HuH-7.5 (cell line): ENCODE data around the gene SDF4.

Source experiments
- DNase-seq: peaks from one replicate; pipeline ENCODE4 v3.0.0; 2011; ENCODE audit warnings: low spot score

The SDF4 gene

DNA sequence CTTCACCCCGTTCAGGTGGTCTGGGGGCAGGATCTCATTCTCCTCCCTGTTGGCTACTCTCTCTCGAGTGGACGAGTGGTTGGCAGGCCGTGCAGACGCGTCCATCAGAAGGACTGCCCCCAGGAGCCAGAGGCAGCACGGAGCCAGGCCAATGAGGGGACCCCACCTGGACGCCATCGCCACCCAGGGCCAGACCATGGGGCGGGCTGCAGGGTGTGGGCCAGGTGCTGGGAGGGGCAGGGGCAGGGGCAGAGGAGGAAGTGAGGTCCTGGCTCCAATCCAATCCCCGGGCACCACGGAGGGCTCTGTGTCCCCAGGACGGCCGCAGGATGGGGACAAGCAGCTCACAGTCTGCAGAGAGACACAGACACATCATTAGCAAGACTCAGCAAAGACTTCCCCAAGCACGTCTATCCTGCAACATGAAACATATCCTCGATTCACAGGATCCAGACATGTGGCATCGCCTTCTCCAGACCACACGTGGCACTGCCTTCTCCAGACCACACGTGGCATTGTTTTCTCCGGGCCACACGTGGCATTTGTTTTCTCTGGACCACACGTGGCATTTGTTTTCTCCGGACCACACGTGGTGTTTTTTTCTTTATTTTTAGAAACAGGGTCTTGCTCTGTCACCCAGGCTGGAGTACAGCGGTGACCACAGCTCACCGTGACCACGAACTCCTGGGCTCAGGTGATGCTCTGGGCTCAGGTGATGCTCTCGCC lies 3.0 kb downstream of the SDF4 start:
- no peak for DNase-seq

DNA sequence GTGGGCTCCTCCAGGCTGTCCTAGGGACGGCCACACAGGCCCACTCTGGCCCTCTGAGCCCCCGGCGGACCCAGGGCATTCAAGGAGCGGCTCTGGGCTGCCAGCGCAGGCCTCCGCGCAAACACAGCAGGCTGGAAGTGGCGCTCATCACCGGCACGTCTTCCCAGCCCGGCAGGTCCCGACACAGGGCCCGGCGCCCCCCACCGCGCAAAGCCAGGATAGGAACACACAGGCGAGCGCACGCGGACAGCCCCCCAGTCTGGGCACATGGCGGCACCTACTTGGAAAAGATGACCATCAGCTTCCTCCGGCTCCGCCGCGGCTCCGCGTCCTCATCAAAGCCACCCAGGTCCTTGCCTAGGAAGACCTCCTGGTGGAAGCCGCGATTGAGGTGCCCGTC lies 3.6 kb downstream of the SDF4 start:
- no peak for DNase-seq

DNA sequence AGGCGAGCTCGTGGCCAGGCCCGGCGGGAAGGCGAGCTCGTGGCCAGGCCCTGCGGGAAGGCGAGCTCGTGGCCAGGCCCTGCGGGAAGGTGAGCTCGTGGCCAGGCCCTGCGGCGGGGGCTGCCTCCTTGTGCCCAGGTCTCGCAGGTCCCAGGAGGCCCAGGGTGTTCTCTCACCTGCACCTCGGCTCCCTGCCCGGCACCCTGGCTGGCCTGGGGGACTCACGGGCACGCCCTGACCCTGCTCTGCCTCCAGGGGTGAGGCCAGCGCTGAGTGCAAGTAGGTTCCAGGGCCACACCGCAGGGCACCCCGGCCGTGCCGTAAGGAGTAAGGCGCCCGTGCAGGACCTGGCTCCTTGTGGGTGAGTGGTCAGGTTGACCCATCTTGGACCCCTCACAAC lies 4.4 kb downstream of the SDF4 start:
- DNase-seq, result no peak

DNA sequence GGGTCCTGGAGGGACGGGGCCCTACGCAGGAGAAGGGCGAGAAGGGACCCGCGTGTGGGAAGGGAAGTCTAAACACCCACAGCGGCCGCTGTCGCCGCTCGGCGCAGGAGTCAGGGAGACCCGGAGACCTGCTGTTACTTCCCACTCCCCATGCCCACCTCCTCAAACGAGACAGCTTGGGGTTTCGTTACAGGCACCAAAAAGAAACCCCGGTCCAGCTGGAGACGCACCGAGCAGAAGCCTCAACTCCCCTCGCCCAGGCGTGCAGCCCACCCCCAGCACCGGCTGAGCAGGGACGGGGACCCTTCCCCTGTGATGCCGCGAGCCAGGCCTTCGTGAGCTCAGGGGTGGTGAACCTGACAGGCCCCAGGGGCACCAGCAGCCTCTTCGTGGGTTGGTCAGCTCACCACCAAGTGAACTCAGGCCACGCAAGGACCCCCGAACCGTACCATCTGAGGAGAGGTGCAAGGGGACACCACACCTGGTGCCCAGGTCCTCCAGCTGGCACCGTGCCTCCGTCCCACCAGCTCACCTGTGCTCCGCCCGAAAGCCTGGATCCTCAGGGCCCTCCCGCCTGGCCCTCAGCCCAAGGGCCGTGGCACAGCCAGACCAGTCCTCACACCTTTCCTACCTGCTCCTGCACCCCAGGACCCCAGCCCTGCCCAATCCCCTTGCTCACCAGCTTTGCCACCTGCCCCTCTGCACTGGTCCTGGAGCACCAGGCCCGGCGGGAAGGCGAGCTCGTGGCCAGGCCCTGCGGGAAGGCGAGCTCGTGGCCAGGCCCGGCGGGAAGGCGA lies 5.0 kb downstream of the SDF4 start:
- no peak for DNase-seq

DNA sequence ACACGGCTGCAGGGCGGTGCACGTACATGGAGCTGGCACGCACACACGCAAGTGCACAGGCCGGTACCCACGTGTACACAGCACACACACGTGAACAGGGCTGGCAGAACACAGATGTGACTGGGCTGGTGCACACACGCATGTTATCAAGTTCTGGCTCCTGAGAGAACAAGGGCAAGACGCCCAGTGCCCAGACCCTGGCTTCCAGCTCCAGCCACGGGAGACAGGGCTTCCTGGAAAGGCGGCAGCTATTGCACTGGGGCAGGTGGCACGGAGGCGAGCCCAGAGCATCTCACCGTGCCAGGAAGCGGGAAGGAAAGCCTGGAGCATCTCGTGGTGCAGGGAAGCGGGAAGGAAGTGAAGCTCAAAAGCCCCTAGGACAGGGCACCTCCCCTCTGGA lies 5.9 kb downstream of the SDF4 start:
- DNase-seq, result no peak

DNA sequence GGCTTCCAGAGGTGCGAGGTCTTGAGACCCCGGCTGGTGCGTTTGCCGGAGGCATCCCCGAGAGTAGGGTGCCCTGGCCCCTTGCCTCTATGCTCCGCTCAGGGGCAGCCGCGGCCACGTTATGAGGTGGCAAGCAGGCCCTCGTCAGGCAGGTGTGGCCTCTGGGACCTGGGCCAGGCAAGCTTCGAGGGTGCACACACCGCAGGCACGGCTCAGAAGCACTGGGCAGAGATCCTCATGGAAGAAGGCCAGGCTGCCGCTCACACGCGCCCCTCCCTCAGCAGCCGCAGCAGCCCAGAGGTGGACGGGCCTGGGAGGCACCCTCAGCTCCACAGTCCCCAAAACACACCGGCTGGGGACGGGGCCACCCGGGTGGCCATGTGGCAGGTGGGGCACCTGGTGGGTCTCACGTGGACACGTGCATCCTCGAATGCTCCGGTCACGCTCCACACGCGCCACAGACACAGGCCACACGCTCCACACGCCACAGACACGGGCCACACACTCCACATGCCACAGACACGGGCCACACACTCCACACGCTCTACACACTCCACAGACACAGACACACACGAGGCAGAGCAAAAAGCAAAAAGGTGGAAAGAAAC lies 6.5 kb downstream of the SDF4 start:
- DNase-seq, result no peak

DNA sequence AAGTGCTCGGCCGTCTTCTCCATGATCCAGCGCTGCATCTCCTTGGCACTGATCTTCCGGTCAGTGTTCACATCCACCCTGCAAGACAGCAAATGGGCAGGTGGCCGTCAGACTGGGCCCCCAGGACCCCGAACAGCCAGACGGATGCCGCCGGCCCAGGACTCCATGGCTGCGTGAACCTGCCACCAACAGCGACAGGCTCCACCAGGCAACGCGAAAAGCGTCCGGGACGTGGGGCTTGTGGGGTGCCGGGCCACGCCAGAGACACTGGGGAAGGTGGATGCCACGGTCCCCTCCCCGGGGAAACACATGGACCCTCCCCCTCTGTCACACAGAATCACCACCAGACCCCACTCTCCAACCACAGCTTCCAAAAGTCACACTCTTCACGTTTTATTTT lies 7.9 kb downstream of the SDF4 start:
- no peak for DNase-seq

DNA sequence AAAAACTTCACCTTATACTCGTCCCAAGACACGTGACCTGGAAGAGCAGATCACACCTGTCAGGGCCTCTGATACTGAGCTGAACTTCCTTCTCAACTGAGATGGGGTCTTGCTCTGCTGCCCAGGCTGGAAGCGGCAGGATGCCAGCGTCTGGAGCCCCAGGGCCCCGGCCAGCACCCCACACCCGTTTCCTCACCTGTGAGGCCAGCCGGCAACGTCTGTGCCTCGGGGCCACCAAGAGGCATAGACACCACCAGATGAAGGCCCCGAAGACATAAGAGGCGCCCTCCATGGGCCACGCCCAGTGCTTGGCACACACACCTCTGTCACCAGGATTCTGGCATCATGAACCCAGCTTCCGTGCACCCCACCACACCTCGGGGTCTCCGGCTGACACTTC lies 8.5 kb downstream of the SDF4 start:
- DNase-seq, result no peak

DNA sequence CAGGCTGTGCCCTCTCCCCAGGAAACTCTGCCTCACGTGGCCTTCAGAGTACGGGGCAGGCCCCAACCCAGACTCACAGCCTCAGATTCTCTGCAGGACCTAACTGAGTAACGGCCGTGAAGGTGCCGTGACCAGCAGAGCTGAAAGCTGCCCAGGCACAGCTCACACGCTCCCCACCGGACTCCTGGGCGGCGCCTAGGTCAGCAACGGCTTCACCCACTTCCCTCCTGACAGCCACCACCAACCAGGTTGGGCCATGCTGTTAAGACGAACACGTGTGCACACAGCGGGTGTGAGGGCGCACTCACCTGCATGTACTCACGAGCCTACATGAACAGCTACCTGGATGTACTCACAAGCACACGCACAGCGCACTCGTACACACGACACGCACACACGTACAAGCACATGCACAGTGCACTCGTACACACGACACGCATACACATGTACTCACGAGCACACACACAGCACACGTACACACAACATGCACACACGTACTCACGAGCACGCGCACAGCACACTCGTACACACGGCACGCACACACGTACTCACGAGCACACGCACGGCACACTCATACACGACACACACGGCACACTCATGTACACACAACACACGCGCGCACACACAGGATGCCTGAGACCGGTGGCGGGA lies 9.1 kb downstream of the SDF4 start:
- no peak for DNase-seq

DNA sequence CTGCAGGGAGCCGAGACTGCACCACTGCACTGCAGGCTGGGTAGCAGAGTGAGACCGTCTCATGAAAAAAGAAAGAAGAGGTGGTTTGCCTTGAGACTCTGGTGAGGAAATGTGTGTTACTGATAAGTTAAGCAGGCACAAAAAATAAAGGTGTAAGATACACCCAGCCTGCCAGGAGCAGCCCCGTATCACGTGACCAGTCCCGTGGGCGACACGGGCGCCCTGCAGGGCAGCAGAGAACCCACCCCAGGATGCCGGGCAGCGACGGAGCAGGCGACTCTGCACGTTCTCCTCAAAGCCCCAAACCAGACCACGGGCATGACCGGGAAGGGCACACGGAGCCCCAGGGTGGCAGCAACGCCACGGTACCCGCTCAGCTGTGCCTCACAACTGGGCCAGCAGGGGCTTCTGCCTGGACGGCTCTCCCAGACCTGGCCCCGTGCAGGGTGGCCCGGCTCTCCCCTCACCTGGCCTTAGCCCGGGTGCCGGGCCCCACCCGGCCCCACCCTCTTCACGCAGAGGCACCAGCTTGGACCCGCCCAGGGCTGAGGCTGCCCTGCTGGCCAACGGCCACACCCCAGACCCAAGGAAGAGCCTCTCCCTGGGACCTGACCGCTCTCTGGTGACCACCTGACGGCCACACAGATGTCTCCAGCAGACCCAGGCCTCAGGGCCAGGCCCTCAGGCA lies 9.8 kb downstream of the SDF4 start:
- DNase-seq, result no peak

DNA sequence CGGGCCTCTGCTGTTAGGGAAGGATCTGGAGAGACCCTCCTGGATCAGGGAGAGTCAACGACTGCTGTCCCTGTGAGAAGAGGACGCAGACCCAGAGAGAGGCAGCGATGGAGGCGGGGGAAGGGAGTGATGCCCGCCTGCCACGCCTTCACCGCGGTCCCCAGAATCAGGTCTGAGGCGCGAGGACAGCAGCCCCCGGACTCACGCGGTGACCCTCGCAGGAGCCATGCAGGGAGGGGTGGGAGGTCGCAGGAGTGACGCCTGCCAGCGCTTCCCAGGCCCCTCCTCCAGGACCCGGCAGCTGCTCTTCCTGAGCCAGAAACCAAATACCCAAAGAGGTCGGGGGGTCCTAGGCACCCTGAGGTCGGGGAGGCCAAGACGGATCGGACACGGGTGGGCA lies 11.6 kb downstream of the SDF4 start:
- DNase-seq, result no peak

DNA sequence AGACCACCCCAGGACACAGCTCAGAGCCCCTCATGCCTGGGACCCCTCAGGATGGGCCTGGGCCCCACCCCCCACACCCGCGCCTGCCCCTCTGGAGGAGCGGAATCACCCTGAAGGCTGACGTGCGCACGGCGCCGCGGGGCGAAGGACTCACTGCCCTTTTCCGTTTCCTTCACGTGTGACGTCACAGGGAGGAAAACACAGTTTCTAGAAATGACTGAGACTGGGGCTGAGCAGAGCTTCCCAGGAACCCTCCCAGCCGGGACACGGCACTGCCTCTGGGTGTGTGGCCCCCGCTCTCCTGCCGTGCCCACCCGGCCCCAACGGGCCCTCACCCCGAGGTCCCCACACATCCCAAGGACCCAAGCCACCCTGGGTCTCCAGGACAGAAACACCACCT lies 12.5 kb downstream of the SDF4 start:
- DNase-seq, result no peak

DNA sequence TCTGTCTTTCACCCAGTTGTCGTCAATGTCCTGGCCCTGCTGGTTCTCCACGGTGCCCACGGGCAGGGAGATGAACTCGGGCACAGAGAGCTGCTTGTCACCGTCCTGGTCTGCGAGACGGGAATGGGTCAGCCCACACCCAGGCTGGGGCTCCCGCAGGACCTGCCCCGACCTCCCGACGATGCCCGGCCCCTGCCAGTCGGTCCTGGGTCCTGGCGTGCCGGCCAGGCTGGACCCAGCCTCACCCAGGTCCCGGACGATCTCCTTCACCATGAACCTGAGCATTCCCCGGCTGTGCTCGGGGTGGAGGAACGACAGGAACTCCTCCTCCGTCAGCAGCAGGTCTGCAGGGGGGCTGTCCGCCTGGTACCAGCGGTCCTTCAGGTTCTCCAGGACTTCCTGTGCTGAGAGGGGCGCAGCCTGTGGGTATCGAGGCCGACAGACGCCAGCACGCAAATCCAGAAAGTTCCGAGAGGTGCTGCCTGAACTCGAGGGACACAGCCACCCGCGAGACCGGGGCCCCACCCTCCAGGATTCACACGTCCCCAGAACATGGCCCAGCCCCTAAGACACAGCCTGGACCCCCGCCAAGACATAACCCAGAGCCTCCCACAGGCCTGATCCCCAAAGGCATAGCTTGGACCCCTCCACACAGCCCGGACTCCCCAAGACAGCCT lies 13.1 kb downstream of the SDF4 start:
- no peak for DNase-seq

DNA sequence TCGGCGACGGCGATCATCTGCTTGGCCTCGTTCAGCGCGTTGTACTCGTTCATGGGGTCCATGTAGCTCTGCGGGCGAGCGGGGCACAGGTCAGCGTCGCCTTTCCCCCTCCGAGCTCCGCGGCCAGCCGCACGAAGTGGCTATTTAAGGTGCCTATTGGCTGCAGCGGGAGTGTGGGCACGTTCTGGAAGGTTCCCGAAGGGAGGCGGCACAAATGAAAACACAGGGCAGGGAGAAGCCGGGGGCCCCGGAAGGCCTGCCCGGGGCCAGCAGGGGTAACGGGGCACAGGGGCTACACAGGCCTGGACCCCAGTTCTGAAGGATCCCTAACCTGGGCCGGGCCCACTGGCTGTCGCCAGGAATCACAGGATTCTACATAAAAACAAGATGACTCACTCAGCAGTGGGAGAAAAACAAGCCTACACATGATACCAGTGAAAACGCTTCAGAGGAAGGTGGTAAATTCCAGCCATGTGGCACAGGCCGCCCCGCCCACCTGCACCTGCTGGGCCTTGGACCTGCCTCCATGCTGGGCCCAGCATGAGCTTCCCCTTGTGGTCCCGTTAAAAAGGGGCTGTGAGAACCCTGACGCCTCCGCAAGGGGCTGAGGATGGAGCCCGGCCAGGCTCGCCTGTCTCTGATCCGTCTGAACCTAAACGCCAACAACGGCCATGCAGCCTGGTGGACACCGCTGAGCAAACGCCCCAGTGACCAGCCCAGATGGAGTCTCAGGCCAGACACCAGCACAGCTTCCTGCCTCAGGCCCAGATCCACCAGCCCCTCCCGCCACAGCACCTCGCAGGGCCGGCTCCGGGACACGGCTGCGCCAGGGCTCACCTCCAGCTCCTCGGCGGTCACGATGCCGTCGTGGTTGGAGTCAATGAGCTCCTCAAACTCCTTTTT lies 13.9 kb downstream of the SDF4 start:
- no peak for DNase-seq

DNA sequence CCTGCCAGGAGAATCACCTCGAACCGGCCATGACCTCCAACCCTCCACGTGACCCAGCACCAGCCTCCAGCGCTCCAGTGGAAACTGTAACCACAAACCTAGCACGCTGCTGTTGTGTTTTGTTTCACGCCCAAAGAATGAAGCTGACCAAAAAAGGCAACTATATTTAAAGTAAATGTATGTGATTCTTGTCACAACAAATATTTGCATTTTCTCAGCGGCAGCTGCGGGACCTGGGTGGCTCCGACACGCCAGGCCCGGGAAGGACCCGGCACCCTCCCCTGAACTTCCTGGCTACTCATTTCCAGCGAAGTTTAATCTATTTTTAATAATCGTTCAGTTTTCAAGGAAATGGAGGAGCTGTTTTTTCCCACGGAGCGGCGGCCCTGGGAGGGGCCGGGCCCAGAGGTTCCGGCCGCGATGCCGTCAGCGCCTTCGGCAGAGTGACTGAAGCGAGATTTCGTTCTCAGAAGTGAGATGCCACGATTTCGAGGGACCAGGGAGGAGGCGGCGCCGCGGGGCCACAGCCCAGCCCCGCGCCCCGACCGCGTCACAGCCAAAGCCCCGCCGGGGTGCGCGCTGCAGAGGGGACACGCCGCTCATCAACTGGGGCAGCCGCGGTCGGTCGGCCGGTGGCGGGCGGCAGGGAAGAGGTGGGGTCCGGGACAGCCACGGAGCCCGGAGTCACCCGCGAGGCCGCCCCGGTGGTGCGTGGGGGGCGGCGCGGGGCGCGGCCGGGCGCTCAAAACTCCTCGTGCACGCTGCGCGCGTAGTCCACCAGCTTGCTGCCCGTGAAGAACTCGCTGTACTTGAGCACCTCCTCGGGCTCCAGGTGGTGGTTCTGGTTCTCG lies 14.8 kb downstream of the SDF4 start:
- no peak for DNase-seq

DNA sequence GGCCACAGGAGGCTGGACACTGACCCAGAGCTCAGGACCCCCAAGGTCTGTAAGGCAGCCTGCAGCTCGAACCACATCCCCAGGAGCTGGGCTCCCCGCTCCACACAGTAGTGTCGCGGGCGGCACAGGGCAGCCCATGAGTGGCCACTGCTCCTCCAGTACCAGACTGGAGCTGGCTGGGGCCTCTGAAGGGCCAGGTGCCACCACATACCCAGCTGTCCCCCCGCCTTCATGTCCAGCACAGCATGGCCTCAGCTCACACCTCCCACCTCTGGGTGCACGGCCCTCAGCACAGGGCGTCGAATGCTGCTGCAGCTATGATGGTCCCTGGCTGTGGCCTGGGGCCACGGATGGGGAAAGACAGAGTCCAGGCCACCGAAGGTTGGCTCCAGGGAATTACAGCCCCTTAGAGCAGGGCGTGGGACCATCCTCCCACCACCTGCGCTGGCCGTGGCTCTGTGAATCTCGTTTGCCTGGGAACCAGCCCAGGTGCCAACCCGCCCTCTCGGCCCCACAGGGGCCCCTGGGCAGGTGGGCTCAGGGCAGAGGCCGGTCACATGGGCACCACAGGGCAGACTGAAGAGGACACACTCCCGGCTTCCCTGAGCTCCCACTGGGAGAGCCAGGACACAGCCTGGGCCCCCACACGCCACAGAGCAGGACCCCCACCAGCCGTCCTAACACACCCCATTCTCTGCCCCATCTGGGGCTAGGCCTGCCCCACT lies 15.8 kb downstream of the SDF4 start:
- DNase-seq, result no peak

DNA sequence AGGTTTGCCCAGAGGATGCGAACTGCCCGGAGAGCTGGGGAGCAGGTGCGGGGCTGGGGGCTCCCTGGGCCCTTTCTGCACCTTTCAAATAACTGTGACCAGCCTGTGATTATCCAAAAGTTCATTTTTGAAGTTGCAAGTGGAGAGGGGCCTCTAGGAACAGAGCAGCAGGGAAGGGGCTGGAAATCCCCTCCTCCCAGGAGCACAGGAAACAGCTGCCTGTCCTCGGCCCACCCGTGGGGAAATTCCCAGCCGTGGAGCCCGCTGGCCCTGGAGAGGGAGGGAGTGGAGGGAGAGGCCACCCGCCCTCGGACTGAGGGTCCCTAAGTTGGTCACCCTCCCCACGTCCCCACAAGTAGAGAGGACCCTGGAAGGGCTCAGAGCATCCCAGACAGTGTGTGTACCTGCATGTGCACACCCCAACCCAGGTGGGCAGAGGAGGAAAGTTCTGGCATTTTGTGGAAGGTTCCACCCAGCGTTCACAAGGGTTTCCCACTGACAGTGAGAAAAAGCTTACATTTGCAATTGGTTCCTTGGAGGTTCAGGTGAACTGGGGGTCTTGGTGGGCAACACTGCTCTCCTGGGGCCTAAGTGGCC lies 16.6 kb downstream of the SDF4 start:
- no peak for DNase-seq
